OCI-LY3 (cell line): ENCODE data around the gene CLPX.

Source experiments
- H2AFZ ChIP-seq: fragments of 200-600, 300-600 bp; shearing (Covaris generic); 2 replicates; pipeline ENCODE4 v1.6.0; 2014; ENCODE audit warnings: antibody characterized with exemption, low read depth, low read length
- H3K27ac ChIP-seq: fragments of 200-600, 300-600 bp; sonication (generic); 2 replicates; pipeline ENCODE4 v1.5.1; 2014; ENCODE audit warnings: mild to moderate bottlenecking, low read length, moderate library complexity, mixed read lengths
- H3K27me3 ChIP-seq: fragments of 200-600, 300-600 bp; sonication (generic); 2 replicates; pipeline ENCODE4 v1.6.1; 2014; ENCODE audit warnings: low read depth, low read length, mixed read lengths
- H3K36me3 ChIP-seq: fragments of 200-600, 300-600 bp; sonication (generic); replicated peaks from 2 replicates; pipeline ENCODE3; 2014; ENCODE audit warnings: low read depth, low read length, mixed read lengths
- H3K4me1 ChIP-seq: fragments of 300-600, 200-600 bp; sonication (generic); 2 replicates; pipeline ENCODE4 v1.6.1; 2014; ENCODE audit warnings: low read length, mixed read lengths
- H3K4me2 ChIP-seq: fragments of 200-600, 300-600 bp; sonication (generic); 2 replicates; pipeline ENCODE4 v1.6.1; 2014; ENCODE audit warnings: low read length, mixed read lengths
- H3K4me3 ChIP-seq: fragments of 300-600, 200-600 bp; sonication (generic); 2 replicates; pipeline ENCODE4 v1.5.1; 2014; ENCODE audit warnings: antibody characterized with exemption, mild to moderate bottlenecking, low read length, moderate library complexity
- H3K79me2 ChIP-seq: fragments of 300-600, 200-600 bp; shearing (Covaris generic); 2 replicates; pipeline ENCODE4 v1.6.1; 2014; ENCODE audit warnings: mild to moderate bottlenecking, low read length, mixed read lengths
- H3K9ac ChIP-seq: fragments of 300-600, 200-600 bp; shearing (Covaris generic); 2 replicates; pipeline ENCODE4 v1.6.0; 2014; ENCODE audit warnings: mild to moderate bottlenecking, low read length, moderate library complexity
- H3K9me3 ChIP-seq: fragments of 200-600, 300-600 bp; shearing (Covaris generic); 2 replicates; pipeline ENCODE4 v1.6.1; 2014; ENCODE audit warnings: low read length, mixed read lengths; ENCODE audit not compliant: insufficient read depth
- H4K20me1 ChIP-seq: fragments of 200-600, 300-600 bp; sonication (generic); 2 replicates; pipeline ENCODE4 v1.6.1; 2016; ENCODE audit warnings: low read length, mixed read lengths; ENCODE audit not compliant: insufficient read depth
- EZH2phosphoT487 ChIP-seq: fragments of 200-600 bp; shearing (Covaris generic); IDR thresholded peaks from 2 replicates; pipeline ENCODE4 v1.6.1; 2018; ENCODE audit warnings: antibody characterized with exemption, mixed run types, low read depth
- TF ChIP-seq, protein P1 (sequence below): fragments of 200-600, 300-600 bp; sonication (generic); IDR thresholded peaks from 2 replicates; pipeline ENCODE4 v1.5.1; 2014; ENCODE audit warnings: antibody characterized with exemption, low read length, low read depth

CLPX gene

DNA sequence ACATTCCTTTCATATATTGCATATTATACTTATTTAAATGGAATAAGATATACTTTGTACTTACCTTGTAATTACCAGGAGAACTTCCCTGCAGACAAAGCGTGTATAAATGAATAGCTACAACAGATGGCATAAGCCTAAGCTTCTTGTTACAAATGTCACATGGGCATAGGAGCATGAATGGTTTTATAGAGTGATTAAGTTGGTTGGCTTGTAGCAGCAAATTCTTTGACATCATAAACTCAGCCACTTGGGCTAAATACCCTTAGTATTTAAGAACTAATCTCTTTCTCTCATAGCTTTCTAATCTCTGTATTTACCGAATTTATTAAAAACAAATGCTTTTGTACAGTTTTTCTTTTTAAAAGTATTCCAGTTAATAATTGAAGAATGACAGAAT lies 70.1 kb downstream of the CLPX start, which contains the start of gene UBAP1L:
Gene UBAP1L (minus strand): TSS at position 115 of the 400 bp plus-strand sequence. CDS start 8,985 bp downstream, outside the sequence.
- Histone ChIP-seq H4K20me1 (no peaks in the 10 kb centered on the region), H3K4me3 (no peak within 1 kb of the TSS), H3K9me3 (no peaks in the 10 kb centered on the region), H3K4me2 (no peak within 1 kb of the TSS), H3K79me2 (no peaks in the 10 kb centered on the region), H3K9ac (no peak within 1 kb of the TSS), H3K4me1 (no peaks in the 10 kb centered on the region), H3K27me3 (no peaks in the 10 kb centered on the region), H2AFZ (no peak within 1 kb of the TSS), H3K27ac (no peak within 1 kb of the TSS), H3K36me3 (peaks cover 49% of the 10 kb centered on the region)
- TF ChIP-seq EZH2phosphoT487, result no peak

GRCh38 chr15:65110676-65111292 lies 74.4 kb downstream of the CLPX start:
- no peaks in the 10 kb centered on the region for H3K79me2 ChIP-seq
- no peaks in the 10 kb centered on the region for H3K27me3 ChIP-seq
- H3K9me3 ChIP-seq, result no peaks in the 10 kb centered on the region
- H3K9ac ChIP-seq, result no peak overlapping the region
- H3K27ac ChIP-seq, result no peak overlapping the region
- peaks cover 22% of the 10 kb centered on the region for H3K36me3 ChIP-seq
- H3K4me3 ChIP-seq, result no peak overlapping the region
- TF ChIP-seq EZH2phosphoT487, result no peak
- TF ChIP-seq, protein P1, sequence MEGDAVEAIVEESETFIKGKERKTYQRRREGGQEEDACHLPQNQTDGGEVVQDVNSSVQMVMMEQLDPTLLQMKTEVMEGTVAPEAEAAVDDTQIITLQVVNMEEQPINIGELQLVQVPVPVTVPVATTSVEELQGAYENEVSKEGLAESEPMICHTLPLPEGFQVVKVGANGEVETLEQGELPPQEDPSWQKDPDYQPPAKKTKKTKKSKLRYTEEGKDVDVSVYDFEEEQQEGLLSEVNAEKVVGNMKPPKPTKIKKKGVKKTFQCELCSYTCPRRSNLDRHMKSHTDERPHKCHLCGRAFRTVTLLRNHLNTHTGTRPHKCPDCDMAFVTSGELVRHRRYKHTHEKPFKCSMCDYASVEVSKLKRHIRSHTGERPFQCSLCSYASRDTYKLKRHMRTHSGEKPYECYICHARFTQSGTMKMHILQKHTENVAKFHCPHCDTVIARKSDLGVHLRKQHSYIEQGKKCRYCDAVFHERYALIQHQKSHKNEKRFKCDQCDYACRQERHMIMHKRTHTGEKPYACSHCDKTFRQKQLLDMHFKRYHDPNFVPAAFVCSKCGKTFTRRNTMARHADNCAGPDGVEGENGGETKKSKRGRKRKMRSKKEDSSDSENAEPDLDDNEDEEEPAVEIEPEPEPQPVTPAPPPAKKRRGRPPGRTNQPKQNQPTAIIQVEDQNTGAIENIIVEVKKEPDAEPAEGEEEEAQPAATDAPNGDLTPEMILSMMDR, result no peak
- no peak overlapping the region for H2AFZ ChIP-seq
- no peak overlapping the region for H3K4me2 ChIP-seq
- H3K4me1 ChIP-seq, result no peaks in the 10 kb centered on the region
- no peaks in the 10 kb centered on the region for H4K20me1 ChIP-seq

GRCh38 chr15:65106011-65106590 lies 79.0 kb downstream of the CLPX start:
- H3K27me3 ChIP-seq, result no peaks in the 10 kb centered on the region
- H4K20me1 ChIP-seq, result no peaks in the 10 kb centered on the region

GRCh38 chr15:65105038-65105437 lies 80.1 kb downstream of the CLPX start:
- Histone ChIP-seq H3K36me3 (peaks cover 9% of the 10 kb centered on the region), H3K9me3 (no peaks in the 10 kb centered on the region), H4K20me1 (no peaks in the 10 kb centered on the region)

More at GRCh38 chr15:65106011-65106590, 79.0 kb downstream of the CLPX start:
- Histone ChIP-seq H3K4me3 (no peak overlapping the region), H3K4me2 (no peak overlapping the region), H3K4me1 (no peaks in the 10 kb centered on the region), H2AFZ (no peak overlapping the region), H3K9me3 (no peaks in the 10 kb centered on the region), H3K79me2 (no peaks in the 10 kb centered on the region), H3K27ac (no peak overlapping the region), H3K36me3 (peaks cover 6% of the 10 kb centered on the region), H3K9ac (no peak overlapping the region)
- TF ChIP-seq, protein P1, result no peak
- no peak for TF ChIP-seq EZH2phosphoT487

More at GRCh38 chr15:65105038-65105437, 80.1 kb downstream of the CLPX start:
- no peak overlapping the region for H3K27ac ChIP-seq
- H3K9ac ChIP-seq, result no peak overlapping the region
- no peaks in the 10 kb centered on the region for H3K27me3 ChIP-seq
- H3K79me2 ChIP-seq, result no peaks in the 10 kb centered on the region
- H3K4me2 ChIP-seq, result no peak overlapping the region
- TF ChIP-seq, protein P1, result no peak
- no peak for TF ChIP-seq EZH2phosphoT487
- H3K4me3 ChIP-seq, result no peak overlapping the region
- no peak overlapping the region for H2AFZ ChIP-seq
- no peaks in the 10 kb centered on the region for H3K4me1 ChIP-seq
